Stimulated activated CD4-positive, alpha-beta T cell treated with anti-CD3 and anti-CD28 coated beads, Interleukin-12 subunit alpha, Interleukin-12 subunit beta, amount 100 ng/mL, for 4 hours (primary cell): ENCODE results near the gene GNG7.
"Not testable (repeated sequence)": the region's sequence is repeated elsewhere in the genome, so short reads cannot be mapped to it uniquely, and the experiment has no call there.

Source experiments
- DNase-seq: peaks from one replicate; pipeline ENCODE4 v3.0.0-alpha.2; 2020

The GNG7 gene

GRCh38 chr19:2668175-2668763 lies 34.2 kb downstream of the GNG7 start:
- no peak for DNase-seq

GRCh38 chr19:2667349-2667748 lies 35.1 kb downstream of the GNG7 start:
- not testable (repeated sequence) for DNase-seq

DNA sequence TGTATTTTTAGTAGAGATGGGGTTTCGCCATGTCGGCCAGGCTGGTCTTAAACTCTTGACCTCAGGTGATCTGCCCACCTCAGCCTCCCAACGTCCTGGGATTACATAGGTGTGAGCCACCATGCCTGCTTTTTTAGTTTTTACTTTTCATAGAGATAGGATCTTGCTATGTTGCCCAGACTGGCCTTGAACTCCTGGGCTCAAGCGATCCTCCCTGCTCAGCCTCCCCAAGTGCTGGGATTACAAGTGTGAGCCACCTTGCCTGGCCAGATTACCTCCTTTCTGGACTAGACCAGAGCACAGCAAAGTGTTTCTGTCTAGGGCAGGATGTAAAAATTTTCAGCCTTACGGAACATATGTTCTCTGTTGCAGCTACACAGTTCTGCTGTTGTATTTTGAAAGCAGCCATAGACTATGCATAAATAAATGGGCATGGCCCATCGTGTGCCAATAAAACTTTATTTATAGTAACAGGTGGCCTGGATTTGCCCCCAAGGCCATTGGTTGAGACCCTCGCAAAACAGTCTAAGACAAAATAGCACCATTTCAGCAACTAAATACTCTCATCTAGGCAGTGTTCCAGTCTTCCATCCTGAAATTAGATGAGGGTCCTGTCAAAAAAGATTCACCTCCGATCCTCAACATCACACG lies 36.0 kb downstream of the GNG7 start:
- DNase-seq: no peak

DNA sequence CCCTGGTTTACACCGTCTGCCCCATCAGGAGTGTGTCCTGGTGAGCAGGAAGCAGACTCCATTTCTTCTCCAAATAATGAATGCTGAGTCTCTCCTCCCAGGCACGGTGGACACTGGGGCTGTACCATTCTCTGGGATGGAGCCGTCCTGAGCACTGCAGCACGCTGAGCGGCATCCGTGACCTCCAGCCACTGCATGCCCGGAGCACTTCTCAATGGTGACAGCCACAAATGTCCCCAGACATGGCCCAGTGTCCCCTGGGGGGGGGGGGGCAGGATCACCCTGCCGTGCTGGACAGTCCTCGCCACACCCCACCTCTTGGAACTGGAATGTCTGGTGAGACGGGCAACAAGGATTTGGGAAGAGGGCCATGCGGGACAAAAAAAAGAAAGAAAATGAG lies 37.4 kb downstream of the GNG7 start:
- no peak for DNase-seq

DNA sequence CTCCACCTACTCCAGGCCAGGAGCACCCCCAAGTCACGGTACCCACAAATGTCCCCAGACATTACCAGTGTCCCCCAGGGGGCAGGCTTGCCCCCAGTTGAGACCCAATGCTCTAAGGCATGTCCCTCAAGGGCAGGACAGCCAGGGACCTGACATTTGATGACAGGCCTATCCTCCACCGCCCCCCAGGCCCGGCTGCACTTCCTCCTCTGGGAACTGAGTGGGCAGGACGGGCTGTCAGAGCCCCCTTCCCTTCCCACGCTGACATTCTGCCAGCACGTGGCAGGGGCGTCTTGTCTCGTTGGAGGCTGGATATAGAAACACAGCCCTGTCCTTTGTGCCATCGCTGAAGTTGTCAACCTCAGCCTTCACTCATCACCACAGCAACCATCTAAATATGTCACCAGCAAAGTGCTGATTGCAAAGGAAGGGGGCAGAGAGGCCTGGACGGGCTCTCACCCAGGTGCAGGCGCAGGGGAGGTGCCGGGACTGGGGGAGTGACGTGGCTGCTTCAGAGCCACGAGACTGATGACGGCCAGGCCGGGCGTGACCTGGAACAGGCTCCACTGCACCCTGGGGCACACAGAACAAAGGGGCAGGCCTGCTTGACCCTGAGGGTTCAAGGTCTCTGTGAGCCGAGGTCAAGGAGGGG lies 38.4 kb downstream of the GNG7 start:
- no peak for DNase-seq

GRCh38 chr19:2661615-2662014 lies 40.9 kb downstream of the GNG7 start:
- no peak for DNase-seq

- no peak for DNase-seq
Observed at GRCh38 chr19:2659856-2660432, 42.5 kb downstream of the GNG7 start.

DNA sequence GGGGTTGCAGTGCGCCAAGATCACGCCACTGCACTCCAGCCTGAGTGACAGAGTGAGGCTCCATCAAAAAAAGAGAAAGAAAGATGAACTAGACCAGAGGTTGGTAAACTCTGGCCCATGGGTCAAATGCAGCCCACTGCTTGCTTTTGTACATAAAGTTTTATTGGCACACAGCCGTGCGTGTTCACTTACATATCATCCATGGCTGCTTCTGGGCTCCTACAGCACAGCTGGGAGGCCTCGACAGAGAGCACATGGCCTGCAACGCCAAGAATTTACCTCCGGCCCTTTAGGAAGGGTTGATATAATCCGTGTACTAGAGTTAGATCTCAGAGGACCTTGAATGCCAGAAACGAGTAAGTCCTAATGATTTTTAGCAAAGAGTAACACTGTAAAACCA lies 46.0 kb downstream of the GNG7 start:
- no peak for DNase-seq

GRCh38 chr19:2653710-2654707 lies 48.5 kb downstream of the GNG7 start:
- no peak for DNase-seq

- DNase-seq: no peak
Observed at GRCh38 chr19:2653218-2653617, 49.3 kb downstream of the GNG7 start.

DNA sequence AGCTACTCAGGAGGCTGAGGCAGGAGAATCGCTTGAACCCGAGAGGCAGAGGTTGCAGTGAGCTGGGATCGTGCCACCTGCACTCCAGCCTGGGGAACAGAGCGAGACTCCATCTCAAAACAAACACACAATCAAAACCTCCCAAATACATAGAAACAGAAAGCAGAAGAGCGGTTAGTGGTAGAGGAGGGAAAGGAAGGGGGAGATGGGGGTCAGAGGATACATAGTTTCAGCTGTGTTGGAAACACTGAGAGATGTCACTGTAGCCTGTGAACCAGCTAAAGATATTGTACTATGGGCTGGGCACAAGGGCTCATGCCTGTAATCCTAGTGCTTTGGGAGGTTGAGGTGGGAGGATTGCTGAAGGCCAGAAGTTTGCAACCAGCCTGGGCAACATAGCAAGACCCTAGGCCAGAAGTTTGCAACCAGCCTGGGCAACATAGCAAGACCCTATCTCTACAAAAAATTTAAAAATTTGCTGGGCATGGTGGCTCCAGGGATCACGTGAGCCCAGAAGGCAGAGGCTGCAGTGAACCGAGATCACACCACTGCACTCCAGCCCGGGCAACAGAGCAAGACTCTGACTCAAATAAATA lies 49.9 kb downstream of the GNG7 start:
- no peak for DNase-seq

DNA sequence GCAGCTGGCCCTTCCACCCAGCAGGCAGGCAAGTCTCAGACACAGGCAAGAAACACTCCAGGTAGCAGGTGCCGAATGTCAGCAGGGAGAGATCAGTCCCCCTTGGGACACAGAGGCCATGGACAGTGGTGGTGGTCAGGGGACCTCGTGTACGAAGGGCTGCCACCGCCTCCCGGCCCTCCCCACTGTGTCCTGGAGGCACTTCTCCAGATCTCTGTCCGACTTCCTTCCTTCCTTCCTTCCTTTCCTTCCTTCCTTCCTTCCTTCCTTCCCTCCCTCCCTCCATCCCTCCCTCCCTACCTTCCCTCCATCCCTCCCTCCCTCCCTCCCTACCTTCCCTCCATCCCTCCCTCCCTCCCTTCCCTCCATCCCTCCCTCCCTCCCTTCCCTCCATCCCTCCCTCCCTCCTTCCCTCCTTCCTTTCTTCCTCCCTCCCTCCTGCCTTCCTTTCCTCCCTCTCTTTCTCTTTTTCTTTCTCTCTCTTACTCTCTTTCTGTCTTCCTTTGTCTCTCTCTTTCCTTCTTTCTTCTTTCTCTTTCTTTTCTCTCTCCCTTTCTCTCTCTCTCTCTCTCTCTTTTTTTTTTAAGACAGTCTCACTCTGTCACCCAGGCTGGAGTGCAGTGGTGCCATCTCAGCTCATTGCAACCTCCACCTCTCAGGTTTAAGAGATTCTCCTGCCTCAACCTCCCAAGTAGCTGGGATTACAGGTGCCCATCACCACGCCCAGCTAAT lies 51.3 kb downstream of the GNG7 start:
- DNase-seq: not testable (repeated sequence)

- DNase-seq: no peak
Observed at GRCh38 chr19:2650515-2650914, 52.0 kb downstream of the GNG7 start.

GRCh38 chr19:2648528-2648937 lies 54.0 kb downstream of the GNG7 start:
- DNase-seq: peak; percentile 73

DNA sequence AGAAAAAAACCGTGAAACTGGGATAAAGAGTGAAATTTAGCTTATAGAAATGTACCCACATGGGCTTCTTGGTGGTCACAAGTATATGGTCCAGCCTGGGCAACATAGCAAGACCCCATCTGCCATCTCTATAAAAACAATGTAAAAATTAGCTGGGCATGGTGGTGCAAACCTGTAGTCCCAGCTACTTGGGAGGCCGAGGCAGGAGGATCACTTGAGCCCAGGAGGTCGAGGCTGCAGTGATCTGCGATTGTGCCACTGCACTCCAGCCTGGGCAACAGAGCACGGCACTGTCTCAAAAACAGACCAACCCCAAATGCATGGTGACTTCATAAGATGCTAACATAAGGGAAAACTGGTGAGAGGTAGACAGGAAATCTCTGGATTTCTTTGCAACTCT lies 54.4 kb downstream of the GNG7 start:
- DNase-seq: no peak

GRCh38 chr19:2646866-2647535 lies 55.5 kb downstream of the GNG7 start:
- DNase-seq: no peak

GRCh38 chr19:2645826-2646225 lies 56.7 kb downstream of the GNG7 start:
- DNase-seq: no peak

- DNase-seq: not testable (repeated sequence)
Observed at GRCh38 chr19:2643123-2643737, 59.3 kb downstream of the GNG7 start.

GRCh38 chr19:2641332-2641698 lies 61.2 kb downstream of the GNG7 start:
- no peak for DNase-seq

GRCh38 chr19:2640563-2641331 lies 61.7 kb downstream of the GNG7 start:
- DNase-seq: no peak
